SK-N-SH treated with all-trans-retinoic acid at 6 μM for 48 hours (cell line): ENCODE data around the gene CRYBA2.

Experiments
- ARNTL ChIP-seq: fragments of 450-650 bp; formaldehyde crosslinking; IDR thresholded peaks from 2 replicates; pipeline ENCODE4 v1.5.0; 2020; ENCODE audit warnings: low read depth, mild to moderate bottlenecking, moderate library complexity, borderline replicate concordance
- BACH2 ChIP-seq: fragments of 250-450 bp; sonication (Bioruptor Pico); IDR thresholded peaks from 2 replicates; pipeline ENCODE4 v1.9.0; 2021; ENCODE audit warnings: mild to moderate bottlenecking, borderline replicate concordance
- GLIS3 ChIP-seq: fragments of 250-450 bp; sonication (Bioruptor Pico); IDR thresholded peaks from 2 replicates; pipeline ENCODE4 v1.5.0; 2020; ENCODE audit warnings: mild to moderate bottlenecking, moderate library complexity
- ISL1 ChIP-seq: fragments of 250-450 bp; sonication (Bioruptor Pico); IDR thresholded peaks from 2 replicates; pipeline ENCODE4 v2.1.2; 2022; ENCODE audit warnings: mild to moderate bottlenecking, moderate library complexity
- OSR1 ChIP-seq: fragments of 250-450 bp; sonication (Bioruptor Pico); IDR thresholded peaks from 2 replicates; pipeline ENCODE4 v1.8.0; 2022; ENCODE audit warnings: moderate library complexity, mild to moderate bottlenecking, inconsistent platforms
- PPARA ChIP-seq: fragments of 250-450 bp; sonication (Bioruptor Pico); IDR thresholded peaks from 2 replicates; pipeline ENCODE4 v1.5.0; 2020; ENCODE audit warnings: mild to moderate bottlenecking, borderline replicate concordance
- SNAI2 ChIP-seq: fragments of 250-450 bp; sonication (Bioruptor Pico); IDR thresholded peaks from 2 replicates; pipeline ENCODE4 v1.5.0; 2020; ENCODE audit warnings: mild to moderate bottlenecking, moderate library complexity
- TOX ChIP-seq: fragments of 250-450 bp; sonication (Bioruptor Pico); IDR thresholded peaks from 2 replicates; pipeline ENCODE4 v1.8.0; 2021; ENCODE audit warnings: mild to moderate bottlenecking, moderate library complexity, borderline replicate concordance
- ZFP3 ChIP-seq: fragments of 250-450 bp; sonication (Bioruptor Pico); IDR thresholded peaks from 2 replicates; pipeline ENCODE4 v1.5.0; 2020; ENCODE audit warnings: mild to moderate bottlenecking, moderate library complexity
- TF ChIP-seq, protein P1 (sequence below): fragments of 250-450 bp; sonication (Bioruptor Pico); IDR thresholded peaks from 2 replicates; pipeline ENCODE4 v1.8.0; 2021; ENCODE audit warnings: low read depth, mild to moderate bottlenecking, moderate library complexity, borderline replicate concordance
- TF ChIP-seq, protein P2 (sequence below): fragments of 250-450 bp; sonication (Bioruptor Pico); IDR thresholded peaks from 2 replicates; pipeline ENCODE4 v1.8.0; 2020; ENCODE audit warnings: mild to moderate bottlenecking, moderate library complexity, borderline replicate concordance
- TF ChIP-seq, protein P3 (sequence below): fragments of 250-450 bp; sonication (Bioruptor Pico); IDR thresholded peaks from 2 replicates; pipeline ENCODE4 v1.5.0; 2020; ENCODE audit warnings: mild to moderate bottlenecking, moderate library complexity

DNA sequence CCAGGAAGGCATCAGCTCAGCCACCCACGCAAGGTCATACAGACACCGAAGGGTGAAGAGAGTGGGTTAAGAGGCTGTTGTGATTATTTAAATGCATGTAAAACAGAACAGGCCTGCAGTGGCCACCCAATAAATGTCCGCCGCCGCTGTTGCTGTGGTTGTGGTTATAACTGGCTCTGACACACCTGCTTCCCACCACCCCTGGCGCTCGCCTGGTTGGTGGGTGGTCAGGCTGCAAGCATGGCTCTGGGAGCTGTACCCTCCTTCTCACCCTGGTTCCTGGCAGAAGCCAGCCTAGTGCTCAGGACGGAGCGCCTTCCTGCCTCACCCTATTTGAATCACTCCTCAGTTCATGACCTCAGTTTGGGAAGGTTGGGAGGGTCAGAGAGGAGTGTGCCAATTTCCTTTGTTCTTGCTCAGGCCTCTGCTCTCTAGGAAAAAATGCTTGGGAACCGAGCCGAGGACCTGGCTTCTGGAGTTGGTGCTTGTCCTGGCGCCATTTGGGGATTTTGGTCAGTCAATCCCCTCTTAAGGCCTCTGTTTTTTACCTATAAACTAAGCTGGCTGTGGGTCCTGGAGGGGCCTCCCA lies 5.3 kb upstream of the CRYBA2 start:
- TF ChIP-seq, protein P1, sequence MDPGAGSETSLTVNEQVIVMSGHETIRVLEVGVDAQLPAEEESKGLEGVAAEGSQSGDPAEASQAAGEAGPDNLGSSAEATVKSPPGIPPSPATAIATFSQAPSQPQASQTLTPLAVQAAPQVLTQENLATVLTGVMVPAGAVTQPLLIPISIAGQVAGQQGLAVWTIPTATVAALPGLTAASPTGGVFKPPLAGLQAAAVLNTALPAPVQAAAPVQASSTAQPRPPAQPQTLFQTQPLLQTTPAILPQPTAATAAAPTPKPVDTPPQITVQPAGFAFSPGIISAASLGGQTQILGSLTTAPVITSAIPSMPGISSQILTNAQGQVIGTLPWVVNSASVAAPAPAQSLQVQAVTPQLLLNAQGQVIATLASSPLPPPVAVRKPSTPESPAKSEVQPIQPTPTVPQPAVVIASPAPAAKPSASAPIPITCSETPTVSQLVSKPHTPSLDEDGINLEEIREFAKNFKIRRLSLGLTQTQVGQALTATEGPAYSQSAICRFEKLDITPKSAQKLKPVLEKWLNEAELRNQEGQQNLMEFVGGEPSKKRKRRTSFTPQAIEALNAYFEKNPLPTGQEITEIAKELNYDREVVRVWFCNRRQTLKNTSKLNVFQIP (CRISPR knock-in tag), result no peak
- TF ChIP-seq BACH2 (no peak), ARNTL (CRISPR knock-in tag) (no peak), SNAI2 (CRISPR knock-in tag) (no peak), TOX (no peak), OSR1 (CRISPR knock-in tag) (no peak), PPARA (CRISPR knock-in tag) (no peak), ZFP3 (no peak), GLIS3 (CRISPR knock-in tag) (no peak), ISL1 (no peak)
- TF ChIP-seq, protein P2, sequence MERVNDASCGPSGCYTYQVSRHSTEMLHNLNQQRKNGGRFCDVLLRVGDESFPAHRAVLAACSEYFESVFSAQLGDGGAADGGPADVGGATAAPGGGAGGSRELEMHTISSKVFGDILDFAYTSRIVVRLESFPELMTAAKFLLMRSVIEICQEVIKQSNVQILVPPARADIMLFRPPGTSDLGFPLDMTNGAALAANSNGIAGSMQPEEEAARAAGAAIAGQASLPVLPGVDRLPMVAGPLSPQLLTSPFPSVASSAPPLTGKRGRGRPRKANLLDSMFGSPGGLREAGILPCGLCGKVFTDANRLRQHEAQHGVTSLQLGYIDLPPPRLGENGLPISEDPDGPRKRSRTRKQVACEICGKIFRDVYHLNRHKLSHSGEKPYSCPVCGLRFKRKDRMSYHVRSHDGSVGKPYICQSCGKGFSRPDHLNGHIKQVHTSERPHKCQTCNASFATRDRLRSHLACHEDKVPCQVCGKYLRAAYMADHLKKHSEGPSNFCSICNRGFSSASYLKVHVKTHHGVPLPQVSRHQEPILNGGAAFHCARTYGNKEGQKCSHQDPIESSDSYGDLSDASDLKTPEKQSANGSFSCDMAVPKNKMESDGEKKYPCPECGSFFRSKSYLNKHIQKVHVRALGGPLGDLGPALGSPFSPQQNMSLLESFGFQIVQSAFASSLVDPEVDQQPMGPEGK (CRISPR knock-in tag), result no peak
- TF ChIP-seq, protein P3, sequence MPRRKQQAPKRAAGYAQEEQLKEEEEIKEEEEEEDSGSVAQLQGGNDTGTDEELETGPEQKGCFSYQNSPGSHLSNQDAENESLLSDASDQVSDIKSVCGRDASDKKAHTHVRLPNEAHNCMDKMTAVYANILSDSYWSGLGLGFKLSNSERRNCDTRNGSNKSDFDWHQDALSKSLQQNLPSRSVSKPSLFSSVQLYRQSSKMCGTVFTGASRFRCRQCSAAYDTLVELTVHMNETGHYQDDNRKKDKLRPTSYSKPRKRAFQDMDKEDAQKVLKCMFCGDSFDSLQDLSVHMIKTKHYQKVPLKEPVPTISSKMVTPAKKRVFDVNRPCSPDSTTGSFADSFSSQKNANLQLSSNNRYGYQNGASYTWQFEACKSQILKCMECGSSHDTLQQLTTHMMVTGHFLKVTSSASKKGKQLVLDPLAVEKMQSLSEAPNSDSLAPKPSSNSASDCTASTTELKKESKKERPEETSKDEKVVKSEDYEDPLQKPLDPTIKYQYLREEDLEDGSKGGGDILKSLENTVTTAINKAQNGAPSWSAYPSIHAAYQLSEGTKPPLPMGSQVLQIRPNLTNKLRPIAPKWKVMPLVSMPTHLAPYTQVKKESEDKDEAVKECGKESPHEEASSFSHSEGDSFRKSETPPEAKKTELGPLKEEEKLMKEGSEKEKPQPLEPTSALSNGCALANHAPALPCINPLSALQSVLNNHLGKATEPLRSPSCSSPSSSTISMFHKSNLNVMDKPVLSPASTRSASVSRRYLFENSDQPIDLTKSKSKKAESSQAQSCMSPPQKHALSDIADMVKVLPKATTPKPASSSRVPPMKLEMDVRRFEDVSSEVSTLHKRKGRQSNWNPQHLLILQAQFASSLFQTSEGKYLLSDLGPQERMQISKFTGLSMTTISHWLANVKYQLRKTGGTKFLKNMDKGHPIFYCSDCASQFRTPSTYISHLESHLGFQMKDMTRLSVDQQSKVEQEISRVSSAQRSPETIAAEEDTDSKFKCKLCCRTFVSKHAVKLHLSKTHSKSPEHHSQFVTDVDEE (CRISPR knock-in tag), result no peak
